GM12875 (cell line): ENCODE measurements around the gene GSTO2.
A peak's percentile ranks its signal among the peaks of the same experiment; 100 is the strongest.

Experiments used
- H3K4me3 ChIP-seq: one replicate; pipeline ENCODE4 v1.5.1; 2011; ENCODE audit warnings: low read depth, low read length, control low read depth
- CTCF ChIP-seq: IDR thresholded peaks from 2 replicates; pipeline ENCODE4 v1.5.1; 2011; ENCODE audit warnings: low read depth, mild to moderate bottlenecking, control low read depth, inconsistent platforms, low read length, moderate library complexity, borderline replicate concordance; ENCODE audit not compliant: insufficient read depth

The GSTO2 gene

DNA sequence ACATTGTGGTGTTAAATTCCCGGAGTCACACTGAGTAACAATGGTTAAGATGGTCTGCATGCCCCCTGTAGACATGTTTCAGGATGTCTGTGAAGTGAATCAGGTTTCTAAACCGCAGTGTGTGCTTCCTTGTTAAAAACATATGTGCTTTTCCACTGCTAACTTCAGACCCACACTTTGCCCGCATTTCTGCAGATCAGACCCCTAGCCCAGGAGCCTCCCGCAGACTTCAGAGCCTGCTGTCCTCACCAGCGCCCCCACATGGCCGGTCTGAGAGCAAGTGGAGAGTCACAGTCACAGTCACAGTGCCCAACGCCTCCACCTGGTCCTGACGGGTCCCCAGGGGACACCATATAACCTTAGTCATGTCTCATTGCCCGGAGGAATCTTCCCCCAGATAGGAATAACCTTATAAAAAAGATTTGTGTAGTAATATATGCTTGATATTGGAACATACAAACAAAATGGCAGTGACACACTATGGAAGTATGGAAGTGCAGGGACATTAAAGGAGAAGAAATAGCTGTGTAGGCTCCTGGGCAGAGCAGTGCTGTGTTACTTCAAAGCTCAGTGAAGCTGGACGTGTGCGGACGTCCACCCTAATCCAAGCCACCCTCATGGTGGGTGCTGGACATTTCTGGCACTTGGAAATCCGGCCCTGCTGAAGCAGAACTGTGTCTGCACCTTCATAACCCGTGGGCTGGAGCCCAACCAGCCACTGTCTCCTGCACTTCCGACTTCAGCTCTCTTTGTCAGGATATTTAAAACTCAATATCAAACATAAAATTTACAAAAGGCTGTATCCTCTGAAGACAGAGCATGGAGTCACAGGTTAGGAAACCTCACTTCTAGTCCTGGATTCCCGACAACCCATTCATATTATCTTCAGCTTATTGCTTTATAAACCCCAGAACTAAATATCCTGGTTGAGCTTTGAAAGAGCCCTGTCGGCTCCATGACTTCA, 29.0 kb downstream of the GSTO2 start:
- no peak overlapping the region for H3K4me3 ChIP-seq
- peak; percentile 54; the same call in 1 of the 2 replicates for TF ChIP-seq CTCF

DNA sequence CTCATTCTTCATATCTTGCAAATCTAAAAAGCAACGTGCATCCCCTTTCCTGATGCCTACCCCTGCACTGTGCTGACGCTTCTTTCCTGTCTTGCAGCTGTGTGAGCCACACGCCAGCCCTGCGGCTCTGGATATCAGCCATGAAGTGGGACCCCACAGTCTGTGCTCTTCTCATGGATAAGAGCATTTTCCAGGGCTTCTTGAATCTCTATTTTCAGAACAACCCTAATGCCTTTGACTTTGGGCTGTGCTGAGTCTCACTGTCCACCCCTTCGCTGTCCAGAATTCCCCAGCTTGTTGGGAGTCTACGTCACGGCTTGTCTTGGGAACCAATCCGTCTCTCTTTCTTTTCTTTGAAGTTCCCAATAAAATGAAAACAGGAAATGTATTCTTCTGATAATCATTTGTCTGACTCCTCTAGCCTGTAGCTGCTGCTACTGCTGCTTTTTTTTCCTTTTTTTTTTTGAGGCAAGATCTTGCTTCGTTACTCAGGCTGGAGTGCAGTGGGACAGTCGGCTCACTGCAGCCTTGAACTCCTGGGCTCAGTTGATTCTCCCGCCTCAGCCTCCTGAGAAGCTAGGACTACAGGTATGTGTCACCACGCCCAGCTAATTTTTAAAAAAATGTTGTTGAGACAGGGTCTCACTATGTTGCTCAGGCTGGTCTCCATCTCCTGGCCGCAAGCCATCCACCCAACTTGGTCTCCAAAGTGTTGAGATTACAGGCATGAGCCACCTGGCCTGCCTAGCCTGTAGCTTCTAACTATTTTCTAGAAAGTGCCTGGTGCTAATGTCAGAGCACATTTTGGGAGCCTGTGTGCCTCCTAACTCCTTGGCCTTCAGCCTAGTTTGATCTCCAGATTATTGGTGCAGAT, 30.3 kb downstream of the GSTO2 start:
- H3K4me3 ChIP-seq, result no peak overlapping the region
- TF ChIP-seq CTCF, result no peak

DNA sequence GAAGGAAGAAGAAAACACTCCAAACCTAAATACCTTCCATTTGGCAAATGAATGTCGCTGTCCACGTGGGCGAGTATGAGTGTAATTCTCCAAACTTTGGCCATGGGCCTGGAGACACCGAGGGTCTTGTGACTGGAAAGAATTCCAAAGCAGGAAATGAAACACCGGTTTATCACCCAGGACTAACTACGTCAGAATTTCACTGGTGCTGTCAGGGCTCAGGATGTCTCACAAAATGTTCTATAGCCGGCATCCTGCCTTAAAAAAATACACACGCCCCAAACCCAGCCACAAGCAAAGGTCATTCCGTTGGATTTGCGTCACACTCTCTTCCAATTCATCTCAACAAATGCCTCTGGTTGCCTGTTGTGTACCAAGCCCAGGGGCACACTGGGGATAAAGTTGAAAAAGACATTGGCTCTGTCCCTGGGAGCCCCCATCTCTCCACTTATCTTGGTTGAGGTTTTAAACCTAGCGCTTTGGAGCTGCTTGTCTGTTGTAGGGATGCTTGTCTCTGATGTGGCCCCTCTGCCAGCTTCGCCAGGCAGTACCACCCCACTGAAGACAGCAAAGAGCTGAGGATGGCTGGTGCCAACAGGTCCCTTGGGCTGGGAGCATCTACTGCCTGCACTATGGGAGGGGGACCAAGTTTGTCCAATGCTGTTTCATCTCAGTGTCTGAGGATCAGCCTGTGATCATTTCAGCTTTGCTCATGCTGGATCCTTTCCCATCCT, 31.2 kb downstream of the GSTO2 start:
- TF ChIP-seq CTCF, result no peak
- no peak overlapping the region for H3K4me3 ChIP-seq

DNA sequence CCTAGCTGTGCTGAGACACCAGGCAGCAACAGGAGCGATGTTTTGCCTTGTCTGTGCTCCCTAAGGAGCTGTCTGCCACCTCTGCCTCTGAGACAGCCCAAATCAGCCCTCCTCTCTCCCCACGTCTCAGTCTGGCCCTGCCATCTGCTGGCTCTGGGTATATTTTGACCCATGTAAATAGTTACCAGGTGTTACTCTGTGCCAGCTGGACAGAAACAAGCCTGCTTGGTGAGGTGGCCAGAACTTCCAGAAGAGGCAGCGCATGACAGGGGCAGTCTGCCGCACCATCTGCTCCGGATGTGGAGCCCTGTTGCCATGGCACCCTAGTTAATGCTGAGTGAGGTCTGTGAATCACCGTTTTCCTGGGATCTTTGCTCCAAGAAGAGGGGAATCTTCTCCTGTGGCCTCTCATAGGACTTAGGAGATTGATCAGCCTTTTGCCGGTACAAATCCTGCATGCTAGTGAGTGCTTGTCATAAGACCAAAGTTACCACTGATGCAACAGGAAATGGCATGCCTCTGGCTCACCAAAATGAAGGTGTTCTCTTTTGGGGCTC, 31.8 kb downstream of the GSTO2 start:
- no peak for TF ChIP-seq CTCF
- no peak overlapping the region for H3K4me3 ChIP-seq

DNA sequence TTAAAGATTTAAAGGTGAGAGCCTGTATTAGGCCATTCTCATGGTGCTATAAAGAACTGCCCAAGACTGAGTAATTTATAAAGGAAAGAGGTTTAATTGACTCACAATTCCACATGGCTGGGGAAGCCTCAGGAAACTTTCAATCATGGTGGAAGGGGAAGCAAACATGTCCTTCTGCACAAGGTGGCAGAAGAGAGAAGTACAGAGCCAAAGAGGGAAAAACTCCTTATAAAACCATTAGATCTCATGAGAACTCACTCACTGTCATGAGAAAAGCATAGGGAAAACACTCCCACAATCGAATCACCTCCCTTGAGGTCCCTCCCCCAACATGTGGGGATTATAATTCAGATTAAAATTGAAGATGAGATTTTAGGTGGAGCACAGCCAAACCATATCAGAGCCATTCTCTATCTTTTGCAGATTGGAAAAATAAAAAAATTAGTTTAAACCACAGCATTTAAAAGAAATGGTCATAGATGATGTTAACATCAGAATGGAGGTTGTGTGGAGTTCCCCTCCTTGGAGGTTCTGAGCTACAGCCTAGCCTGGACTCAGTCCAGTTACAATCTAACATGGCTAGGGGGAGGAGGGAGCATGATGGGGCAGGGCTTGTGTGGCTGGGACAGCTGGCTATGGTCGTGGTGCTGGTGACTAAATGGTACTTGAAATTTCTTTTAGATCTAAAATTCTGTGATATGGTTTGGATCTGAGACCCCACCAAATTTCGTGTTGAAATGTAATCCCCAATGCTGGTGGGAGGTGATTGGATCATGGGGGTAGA, 33.1 kb downstream of the GSTO2 start:
- no peak overlapping the region for H3K4me3 ChIP-seq
- TF ChIP-seq CTCF, result no peak

- no peak for TF ChIP-seq CTCF
Measured at GRCh38 chr10:104303594-104304355, 34.8 kb downstream of the GSTO2 start.

More at GRCh38 chr10:104303594-104304355, 34.8 kb downstream of the GSTO2 start:
- no peak overlapping the region for H3K4me3 ChIP-seq
